Putamen (tissue), 1 donor: Measurements from ENCODE around the gene CPEB1.

ENCODE experiments used
- DNase-seq: peaks from one replicate; pipeline ENCODE4 v3.0.0-alpha.2; 2016; ENCODE audit warnings: low spot score

The CPEB1 gene

DNA sequence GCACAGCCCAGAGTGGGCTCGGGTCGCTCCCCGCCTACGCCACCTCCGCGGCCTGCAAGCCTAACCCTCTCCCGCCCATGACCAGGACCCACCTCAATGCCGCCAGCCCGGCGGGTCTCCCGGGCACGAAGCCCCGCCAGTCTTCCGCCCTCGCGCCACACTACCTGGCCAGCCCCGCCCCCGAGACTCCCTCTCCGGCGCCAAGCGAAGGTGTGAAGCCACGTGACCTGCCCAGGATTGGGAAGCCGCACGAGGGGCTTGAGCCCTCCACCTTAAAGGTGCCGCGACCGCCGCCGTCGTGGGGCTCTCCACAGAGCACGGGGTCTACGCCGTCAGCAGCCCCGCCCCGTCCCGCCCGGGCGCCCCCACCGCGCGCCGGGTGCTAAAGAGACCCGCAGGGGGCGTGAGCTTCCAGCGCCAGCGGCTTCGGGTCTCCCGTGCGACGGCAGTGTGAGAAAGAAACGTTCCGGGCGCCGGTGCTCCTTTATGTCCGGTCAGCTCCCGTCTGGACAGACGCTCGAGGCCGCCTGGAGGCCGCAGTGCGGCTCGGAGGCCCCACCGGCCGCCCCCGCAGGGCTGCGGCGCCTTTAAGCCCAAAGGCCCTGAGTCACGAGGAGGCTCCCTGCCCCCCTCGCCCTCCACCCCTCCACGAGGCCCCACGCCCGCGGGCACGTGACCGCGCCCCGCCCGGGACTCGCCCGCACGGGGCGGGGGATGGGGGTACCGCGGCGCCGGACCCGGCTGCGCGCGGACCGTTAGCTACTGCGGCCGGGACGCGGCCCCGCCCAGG is at the start of gene CPEB1:
Gene CPEB1 (minus strand): TSS at position 319 of the 790 bp plus-strand sequence. CDS start 18,904 bp downstream, outside the sequence.
- DNase-seq, result peak; percentile 85

DNA sequence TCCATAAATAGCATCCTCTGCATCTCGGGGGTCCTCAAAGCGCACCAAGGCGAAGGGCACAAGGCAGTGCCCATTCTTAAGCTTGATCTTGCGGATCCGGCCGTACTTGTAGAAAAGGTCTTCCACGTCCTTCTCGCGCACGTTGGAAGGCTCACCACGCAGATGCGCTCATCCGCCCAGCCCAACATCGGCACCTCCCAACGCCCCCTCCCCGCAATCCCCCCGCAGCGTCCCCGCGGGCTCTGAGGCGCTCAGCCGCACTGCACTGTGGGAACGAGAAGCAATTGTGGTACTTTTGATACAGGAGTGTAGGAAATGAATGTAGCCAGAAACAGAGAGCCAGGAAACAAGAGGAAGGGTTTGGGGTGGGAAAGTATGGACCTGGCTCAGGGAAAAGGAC is 45.0 kb upstream of the CPEB1 start:
- DNase-seq, result no peak

DNA sequence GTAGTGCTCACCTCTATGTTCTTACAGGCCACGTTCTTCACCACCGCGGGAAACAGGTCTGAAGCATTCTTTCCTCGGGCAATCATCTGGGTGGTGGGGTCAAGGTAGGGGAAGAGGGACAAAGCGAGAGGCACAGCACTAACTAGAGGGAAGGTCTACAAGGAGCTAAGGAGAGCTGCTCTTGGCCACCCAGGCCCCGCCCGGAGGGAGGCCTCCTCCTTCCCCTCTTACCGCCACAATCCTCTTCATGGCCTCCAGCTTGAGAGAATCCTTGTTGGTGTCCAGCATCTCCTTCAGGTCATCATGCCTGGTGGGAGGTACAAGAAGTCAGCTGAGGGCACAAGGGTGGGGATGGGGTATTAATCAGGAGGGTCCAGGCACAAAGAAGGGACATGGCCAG is 42.0 kb upstream of the CPEB1 start:
- DNase-seq, result no peak

DNA sequence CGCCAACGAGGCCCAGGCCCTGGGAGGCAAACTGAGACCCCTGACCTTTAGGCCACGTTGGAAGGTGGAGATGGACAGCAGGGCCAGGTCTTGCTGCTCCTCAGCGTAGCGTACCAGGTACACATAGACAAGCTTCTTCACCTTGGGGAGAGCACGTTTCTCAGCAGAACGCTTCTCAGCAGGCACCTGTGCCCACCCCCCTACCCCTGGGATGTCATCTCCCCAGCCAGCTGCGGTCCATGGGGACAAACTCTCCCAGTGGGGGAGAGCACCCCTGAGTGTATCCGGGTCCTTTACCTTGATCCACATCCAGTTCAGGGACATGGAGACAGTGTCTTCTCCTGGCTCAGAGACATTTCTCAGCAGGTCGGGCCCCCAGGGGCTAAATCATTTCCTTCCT is 41.5 kb upstream of the CPEB1 start:
- no peak for DNase-seq

DNA sequence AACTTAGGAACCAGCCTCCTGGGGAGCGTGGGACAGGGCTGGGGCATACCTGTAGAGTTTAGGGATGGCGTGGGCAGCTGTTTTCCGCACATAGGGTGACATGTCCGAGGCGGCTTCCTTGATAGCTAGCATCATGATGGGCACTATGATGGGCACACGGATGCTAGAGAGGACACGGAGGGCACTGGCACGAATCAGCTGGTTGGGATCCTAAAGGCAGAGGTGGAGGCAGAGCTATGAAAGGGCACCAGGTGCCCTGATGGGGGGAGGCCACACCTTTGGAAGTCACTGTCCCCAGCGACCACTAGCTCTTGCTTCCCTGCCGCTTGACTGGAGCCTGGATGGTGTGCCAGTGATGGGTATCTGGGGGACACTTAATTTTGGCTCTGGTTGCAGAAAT is 34.2 kb upstream of the CPEB1 start:
- DNase-seq, result no peak

DNA sequence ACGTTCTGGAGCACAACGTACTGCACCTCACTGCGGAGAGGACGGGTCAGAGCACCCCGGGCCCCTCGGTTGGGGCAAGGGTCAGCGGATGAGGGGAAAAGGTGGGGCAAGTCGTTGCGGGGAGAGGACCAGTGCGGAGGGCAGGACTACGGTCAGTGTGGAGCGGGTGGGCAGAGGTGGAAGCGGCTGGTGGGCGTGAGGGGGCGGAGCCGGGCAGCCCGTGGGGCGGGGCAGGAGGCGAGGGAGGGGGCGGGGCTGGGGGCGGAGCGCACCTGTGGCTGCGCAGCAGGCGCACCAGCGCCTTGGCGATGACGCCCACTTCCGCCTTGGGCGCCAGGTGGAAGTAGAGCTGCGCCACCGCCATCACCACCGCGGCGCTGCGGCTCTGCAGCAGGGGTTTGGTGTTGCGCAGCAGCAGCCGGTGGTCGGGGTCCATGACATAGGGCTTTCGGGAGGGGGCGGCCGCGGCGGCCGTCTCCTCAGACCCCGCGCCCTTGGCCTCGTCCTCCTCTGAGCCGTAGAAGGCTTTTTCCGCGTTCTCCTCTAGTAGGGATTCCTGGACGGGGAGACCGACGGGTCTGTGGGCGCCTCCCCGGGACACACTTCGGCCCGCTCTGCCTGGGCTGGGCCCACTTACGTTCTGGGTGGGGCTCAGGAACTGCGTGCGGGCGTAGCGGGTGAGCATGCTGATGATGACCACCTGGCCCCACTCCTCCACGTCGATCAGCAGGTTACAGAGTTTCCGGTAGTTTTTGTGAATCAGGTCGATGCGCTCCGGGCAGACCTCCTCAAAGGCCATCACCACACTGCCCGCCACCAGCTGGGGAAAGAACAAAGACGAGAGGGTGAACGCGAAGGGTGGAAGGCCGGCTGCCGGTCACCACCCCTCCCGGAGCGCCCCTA is 33.3 kb upstream of the CPEB1 start:
- no peak for DNase-seq

DNA sequence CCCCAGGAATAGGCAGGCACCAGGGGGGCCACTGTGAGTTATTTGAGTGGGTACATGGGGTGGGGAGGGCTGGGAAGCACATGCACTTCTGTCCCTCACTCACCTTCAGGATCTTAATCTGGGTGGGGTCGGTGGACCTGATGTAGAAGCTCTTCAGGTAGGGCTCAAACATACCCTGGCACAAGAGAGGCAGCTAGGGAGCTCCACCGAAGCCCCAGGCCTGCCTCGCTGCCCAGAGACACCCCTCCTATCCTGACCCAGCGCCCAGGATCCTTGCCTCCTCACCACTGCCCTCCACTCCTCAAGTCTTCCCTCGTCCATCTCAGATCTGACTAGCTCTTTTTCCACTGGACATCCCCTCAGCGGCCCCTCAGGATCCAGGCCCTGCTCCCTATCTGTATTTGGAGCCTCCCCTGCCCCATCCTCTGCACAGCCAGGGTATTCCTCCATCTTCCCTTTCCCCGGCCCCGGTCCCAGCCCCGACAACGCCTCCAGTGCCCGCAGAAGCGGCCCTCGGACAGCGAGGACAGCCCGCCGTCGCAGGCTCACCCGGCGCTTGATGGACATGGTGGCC is 32.5 kb upstream of the CPEB1 start:
- DNase-seq, result no peak

DNA sequence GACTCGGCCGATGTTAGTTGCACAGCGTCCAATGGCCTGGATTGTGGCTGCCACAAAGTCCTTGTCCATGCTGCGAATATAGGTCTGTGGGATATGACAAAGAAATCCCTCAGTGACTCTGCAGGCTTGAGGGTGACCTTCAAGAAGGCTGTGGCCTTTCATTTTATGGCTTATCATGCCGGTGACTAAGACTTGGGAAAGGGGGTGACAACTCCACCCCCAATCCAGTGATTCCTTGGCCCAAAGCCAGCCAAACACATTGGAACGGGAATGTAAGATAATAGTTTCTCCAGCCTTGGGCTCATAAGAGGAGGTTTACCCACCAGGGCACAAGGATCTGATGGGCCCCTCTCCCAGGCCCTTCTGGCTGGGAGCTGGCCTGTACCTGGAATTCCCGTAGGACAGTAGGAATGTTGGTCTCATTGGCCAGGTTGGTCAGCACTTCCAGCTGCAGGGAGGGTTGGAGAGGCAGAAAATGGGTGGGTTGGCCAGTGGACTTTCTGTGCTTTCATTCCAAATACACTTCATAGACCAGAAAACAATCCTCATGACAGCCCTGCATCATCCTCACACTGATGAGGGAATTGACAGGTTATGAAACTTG is 30.7 kb upstream of the CPEB1 start:
- no peak for DNase-seq

DNA sequence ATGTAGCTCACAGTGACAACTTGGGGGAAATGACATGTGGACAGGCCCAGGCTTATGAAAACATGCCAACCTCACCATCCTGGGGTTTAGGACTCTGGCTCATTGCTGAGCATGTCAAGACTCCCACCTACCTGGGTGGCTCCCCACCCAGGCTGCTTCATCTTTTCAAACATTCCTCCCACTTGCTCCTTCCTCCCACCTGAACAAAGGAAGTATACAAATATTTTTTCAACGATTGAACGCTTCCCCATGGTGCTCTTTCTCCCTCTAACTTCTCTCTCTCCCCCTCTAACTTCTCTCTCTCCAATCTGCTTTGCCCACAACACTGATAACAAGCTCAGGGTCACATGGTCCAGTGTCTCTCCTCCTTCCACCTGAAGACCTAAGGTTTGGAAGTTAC is 27.7 kb upstream of the CPEB1 start:
- DNase-seq, result no peak

DNA sequence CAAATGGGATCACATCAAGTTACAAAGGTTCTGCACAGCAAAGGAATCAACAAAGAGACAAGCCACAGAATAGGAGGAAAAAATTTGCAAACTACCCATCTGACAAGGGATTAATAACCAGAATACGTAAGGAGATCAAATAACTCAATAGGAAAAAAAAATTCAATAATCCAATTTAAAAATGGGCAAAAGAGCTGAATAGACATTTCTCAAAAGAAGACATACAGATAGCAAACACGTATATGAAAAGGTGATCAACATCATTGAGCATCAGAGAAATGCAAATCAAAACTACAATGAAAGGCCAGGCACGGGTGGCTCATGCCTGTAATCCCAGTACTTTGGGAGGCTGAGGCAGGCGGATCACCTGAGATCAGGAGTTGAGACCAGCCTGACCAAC is 23.5 kb upstream of the CPEB1 start:
- no peak for DNase-seq

DNA sequence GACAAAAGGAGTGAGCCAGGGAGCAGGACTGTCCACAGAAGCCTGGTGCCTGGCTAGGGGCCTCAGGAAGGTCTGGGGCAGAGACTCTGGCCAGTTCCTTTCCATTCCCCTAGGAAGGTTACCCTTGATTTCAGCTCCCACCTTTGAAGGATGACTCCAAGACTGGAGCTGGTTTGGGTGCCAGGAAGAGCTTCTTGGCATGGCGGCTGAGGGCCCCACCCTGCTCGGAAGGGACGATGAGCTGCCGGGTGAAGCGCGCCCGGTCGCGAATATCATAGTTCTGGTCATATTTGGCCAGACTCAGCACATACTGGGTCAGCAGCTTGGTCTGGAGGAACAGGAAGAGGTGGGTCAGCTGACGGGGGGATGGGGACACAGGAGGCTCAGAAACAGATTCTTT is 19.4 kb upstream of the CPEB1 start:
- DNase-seq, result no peak

DNA sequence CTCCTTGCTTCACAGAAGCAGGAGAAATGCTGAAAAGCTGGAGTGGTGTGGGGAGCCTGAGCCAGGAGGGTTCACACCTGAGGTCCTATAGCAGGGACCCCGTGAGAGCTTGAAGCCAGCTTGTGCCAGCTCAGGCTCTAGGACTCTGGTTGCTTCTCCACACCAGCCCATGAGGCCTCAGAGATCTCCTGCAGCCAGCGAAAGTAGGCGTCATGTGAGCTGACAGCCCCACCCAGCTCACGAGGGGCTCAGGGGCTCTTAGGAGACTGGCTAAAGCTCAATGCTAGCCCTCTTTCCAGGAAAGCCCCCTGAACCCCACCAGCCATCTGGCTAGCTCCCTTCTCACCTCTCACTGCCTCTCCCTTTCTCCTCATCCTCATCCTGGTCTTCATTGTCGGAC is 16.9 kb upstream of the CPEB1 start:
- no peak for DNase-seq

DNA sequence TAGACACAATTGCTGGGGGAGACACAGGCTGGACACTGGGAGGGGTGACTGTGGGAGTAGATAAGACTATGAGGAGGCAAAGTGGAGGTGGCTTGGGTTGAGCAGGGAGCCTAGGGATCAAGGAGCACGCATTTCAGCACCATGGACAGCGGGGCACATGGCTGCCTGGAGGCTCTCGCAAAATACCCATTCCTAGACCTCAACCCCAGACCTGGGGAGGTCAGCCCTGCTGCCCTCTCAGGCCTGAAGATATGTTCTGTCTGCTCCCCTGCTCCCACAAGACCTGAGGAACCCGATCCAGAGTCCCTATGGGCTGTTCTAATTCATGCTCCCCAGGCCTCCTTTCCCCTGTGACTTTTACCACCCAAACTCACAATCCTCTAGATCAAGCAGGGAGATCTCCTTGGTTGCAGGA is 16.0 kb upstream of the CPEB1 start:
- no peak for DNase-seq

DNA sequence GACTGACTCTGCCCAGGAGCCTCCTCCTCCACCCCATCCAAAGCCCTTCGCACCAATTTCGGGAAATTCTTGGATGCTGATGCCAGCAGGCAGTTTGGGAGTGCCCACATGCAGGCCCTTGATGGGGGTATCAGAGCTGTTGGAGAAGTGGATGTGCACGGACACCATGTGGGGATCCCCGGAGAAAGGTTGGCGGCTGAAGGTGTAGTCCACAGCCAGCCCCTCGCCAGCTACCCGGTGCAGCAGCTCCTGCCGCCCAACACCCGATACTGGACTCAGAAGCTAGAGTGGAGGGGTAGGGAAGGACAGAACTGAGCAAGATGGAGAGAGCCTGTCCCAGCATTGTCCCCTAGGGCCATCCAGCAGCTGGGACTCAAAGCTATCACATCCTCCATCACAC is 15.5 kb upstream of the CPEB1 start:
- DNase-seq, result no peak

DNA sequence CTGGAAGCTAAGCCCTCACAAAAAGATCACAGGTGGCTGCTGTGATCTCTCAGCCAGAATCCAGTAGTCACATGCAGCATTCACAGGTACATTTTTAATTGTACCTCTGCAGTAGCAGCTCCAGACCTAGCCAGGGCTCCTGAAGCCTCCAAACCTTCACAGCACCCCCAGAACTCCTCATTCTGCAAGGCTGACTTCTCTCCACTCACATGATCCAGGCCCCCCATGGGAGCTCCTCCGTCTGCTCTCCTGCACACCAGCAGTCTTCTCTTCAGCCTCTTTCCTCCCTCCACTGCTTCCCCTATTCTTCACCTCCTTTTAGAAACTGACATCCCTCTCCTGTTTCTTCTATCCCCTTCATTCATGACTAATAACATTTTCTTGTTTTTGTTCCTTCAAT is 13.2 kb upstream of the CPEB1 start:
- DNase-seq, result no peak

DNA sequence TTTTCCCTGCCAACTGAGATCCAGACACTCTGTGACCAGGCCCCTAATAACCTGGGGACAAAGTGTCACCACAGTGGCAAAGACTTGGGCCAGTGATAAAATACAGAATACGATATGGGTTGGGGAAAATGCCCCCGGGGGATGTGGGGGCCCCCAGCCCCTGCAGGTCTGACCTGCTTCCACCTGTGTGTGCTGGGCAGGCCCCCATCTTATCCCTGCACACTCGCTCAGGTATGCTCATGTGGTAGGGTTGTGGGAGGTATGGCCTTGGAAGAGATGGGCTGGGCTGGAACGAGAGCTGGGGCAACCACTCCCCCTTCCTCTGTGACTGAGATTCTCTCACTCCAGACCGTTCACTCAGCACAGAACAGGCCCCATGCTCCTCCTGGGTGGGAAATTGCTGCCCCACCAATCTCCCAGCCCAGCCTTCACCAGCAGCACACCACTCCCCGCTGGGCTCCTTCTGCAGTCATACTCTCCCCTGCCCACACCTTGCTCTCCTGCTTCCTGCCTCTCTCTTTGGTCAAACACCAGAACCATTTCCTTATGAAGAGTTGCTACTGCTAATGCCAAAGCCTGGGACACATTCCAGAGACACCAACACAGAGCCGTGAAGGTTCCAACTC is 9.6 kb upstream of the CPEB1 start:
- no peak for DNase-seq

DNA sequence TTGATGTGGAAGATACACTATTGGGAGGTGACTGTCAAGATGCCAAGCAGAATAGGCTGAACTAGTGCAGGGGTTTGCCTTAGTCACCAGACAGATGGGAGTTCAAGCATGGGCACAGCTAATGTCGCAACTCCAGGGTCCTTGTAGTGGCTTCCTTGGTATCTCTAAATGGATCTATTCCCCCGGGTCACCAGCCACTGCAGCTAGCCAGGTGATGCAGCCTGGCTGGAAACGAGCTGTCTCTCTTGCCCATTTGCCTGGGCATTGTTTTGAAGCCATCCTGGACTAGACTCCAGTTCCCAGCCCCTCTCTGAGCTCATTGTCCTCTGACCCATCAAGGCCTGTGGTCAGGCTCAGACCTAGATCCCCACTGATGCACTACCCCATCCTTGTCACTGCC is 8.4 kb upstream of the CPEB1 start:
- no peak for DNase-seq

DNA sequence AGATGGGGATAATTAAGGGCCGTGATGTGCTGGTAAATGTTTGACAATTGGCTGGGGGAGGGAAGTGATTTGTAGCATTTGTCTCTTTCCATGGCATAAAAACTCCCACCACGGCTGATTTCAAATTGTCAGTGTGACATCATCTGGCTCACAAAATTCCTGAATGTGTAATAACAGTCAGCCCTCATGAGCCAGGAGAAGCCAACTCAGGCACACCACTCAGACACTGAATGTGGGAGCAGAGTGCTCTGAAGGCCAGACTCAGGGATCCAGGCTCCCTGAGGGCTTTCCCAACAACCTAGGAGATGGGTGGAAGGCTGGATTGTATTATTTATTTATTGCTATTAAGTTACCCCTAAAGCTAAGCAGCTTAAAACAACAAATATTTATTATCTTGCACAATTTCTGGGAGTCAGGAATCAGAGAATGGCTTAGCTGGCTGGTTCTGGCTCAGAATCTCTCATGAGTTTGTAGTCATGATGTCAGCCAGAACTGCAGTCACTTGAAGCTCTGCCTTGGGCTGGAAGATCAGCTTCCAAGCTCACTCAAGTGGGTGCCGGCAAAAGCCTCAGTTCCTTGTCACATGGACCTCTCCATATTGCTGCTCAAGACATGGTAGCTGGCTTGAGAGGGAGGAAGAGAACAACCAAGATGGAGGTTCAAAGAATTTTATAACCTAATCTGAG is 6.5 kb upstream of the CPEB1 start:
- no peak for DNase-seq

DNA sequence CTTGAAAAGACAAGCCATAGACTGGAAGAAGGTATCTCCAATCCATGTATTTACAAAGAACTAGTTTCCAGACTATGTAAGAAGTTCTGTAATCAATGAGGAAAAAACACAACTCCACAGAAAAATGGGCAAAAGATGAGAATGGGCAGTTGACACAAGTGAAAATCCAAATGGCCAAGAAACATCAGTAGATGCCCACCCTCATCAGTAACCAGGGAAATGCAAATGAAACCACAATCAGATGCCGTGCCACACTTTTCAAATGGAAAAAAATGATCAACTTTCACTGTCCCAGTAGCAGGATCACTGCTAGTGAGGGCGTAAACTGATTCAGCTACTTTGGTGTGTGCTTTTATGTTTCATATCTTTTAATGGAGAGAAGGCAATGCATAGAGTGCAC is 4.5 kb upstream of the CPEB1 start:
- no peak for DNase-seq

DNA sequence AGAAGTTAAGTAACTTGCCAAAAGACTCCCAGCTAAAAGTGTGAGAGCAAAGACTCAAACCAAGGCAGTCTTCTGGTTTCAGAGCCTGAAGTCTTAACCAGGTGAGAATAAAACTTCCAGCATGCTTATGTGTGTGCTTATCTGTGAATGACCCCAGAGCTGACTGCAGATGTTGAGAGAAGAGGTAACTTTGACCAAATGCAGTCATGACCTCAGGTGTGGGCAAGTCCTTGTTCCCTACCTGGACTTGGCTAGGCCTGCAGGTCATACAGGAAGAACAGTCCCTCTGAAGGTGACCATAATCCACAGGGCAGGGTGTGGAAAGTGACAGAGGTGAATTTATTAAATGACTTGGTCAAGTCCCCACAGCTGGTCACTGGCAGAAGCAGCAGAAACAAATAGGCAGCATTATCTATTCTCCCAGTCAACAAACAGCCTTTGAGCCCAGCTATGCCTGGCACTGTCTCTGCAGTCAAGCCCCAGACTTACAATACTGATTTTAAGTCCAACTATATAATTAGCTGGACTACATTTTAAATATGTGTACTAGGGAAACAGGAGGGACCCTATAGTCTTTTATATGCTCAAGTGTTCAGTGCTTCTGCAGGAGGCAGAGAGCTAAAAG is 3.0 kb upstream of the CPEB1 start:
- DNase-seq, result peak; percentile 83
